Measurements from ENCODE around the gene FCHSD2.
"Not testable (repeated sequence)": the region's sequence is repeated elsewhere in the genome, so short reads cannot be mapped to it uniquely, and the experiment has no call there.

FCHSD2 gene

DNA sequence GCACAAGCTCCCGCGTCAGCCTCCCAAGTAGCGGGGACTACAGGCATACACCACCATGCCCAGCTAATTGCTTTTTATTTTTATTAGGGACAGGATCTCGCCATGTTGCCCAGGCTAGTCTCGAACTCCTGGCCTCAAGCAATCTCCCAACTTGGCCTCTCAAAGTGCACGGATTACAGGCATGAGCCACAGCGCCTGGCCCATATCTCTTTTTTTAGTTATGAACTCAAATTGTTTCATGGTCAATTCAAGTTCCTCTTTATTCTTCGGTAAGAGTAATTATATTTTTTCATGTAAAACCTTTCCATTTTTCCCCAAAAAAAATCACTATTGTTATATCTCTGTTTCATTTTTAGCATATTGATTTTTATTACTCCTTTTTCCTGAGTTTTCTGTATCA is 25.5 kb downstream of the FCHSD2 start:
- no peak for DNase-seq

DNA sequence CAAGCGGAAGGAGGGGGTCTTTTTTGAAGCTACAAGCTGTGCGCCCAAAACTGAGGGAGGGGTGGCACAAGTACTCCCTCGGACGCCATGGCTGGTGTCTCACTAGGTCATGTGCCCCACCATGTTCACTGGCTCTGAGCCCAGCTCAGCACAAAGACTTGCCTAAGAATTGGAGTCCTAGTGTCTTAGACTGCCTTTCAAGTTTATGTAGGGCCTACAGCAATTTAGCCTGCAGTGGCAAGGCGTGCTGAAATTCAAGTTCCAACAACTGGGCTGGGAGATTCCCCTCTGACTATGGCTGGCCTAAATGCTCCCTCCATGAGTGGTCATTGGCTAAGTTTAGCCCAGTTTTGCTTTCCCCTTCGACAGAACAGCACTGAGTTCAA is 27.3 kb downstream of the FCHSD2 start:
- no peak for DNase-seq

DNA sequence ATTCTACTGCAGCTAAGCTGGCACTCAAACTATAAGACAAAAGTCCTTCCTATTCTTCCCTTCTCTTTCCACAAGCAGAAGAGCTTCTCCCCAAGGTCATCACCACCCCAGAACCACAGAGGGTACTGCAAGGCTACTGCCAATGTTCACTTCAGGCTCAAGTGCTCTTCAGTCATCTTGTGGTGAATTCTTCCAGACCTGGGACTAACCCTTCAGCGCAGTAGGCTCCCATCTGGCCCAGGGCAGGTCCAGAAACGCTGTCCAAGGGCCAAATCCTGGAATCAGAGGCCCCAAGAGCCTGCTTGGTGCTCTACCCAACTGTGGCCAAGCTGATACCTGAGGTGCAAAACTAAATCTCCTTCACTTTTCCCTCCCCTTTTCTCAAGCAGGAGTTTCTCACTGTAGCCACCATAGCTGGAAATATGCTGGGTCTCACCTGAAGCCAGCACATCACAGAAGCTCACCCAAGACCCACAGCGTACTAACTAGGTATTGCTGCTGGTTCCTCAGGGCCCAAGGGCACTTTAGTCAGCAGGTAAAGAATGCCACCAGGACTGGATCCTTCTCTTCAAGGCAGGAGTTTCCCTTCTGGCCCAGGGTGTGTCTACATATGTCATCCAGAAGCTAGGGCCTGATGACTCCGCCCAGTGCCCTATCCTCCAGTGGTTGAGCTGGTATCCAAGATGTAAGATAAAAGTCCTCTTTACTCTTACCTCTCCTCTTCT is 27.8 kb downstream of the FCHSD2 start:
- DNase-seq = no peak

DNA sequence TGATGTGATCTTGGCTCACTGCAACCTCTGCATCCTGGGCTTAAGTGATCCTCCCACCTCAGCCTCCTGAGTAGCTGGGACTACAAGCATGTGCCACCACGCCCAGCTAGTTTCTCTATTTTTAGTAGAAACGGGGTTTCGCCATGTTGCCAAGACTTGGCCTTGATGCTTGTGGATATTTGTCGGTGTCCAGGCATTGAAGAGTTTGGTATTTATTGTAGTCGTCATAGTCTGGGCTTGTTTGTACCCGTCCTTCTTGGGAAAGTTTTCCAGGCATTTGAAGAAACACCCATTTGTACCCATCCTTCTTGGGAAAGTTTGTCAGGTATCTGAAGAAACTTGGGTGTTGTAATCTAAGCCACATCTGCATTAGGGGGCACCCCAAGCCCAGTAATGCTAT is 28.7 kb downstream of the FCHSD2 start:
- DNase-seq = no peak

DNA sequence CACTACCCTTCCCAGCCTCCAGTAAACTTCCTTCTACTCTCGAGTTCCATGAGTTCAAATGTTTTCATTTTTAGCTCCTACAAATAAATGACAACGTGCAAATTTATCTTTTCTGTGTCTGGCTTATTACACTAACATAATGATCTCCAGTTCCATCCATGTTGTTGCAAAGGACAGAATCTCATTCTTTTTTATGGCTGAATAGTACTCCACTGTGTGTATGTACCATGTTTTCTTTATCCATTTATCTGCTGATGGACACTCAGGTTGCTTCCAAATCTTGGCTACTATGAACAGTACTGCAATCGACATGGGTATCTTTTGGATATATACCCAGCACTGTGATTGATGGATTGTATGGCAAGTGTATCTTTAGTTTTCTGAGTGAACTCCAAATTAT is 34.5 kb downstream of the FCHSD2 start:
- DNase-seq = no peak

DNA sequence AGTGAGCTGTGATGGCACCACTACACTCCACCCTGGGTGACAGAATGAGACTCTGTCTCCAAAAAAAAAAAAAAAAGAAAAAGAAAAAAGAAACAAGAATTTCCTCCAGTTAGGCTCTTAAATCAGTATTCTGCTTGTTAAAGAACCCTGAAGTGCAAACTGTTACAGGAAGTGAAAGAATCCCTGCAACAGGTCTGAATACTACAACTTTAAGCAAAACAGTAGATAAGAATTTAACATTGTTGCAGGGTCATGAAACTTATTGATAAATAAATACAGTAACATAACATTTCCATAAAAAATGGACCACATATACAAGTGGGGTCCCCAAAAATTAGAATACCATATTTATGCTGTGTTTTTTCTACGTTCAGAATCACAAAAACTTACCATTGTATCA is 35.8 kb downstream of the FCHSD2 start:
- no peak for DNase-seq

DNA sequence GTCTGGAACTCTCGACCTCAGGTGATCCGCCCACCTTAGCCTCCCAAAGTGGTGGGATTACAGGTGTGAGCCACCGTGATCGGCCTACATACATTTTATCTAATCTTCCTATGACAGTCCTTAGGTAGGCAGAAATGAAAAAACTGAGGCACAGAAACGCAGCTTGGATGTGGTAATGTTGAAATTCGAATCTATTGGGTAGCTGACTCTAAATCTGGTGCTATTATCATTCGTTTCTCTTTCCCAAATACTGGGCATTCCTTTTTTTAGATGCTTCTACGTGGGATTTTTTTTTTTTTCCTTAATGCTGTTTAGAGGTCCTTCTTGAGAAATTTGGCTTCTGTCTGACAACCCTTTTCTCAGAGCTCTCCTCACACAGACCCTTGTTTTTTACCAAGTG is 41.5 kb downstream of the FCHSD2 start:
- no peak for DNase-seq

DNA sequence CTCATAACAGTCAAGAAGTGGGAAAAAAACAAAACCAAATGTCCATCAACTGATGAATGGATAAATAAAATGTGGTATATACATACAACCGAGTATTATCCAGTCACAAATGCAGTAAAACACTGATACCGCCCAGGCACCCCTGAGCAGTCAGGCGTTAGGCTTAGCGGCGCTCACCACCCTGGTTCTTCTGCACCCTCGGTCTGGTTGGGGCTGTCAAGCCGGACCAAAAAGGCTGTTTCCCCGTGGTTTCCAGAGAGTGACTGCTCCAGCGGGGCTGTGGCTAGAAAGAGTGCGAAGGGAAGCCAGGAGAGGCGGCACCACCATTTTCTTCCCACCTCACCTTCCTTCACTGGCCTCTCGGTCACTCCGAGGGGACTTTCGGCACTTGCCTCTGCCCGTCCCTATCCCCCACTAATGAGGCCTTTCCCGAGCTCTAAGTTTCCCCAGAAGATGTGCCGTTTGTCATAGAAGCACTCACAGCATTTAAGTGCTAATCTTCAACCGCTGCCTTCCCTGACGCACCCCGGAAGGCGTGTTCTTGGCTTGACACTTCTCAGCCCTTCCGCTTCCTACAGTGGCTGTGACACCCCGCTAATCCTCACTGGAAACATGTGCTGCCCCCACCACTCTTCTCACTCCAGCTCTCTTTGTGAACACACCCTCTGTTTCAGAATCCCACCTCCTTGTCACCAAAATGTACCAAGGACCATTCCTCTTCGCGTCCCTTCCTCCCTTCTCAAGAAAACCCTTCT is 42.4 kb downstream of the FCHSD2 start:
- DNase-seq = no peak

DNA sequence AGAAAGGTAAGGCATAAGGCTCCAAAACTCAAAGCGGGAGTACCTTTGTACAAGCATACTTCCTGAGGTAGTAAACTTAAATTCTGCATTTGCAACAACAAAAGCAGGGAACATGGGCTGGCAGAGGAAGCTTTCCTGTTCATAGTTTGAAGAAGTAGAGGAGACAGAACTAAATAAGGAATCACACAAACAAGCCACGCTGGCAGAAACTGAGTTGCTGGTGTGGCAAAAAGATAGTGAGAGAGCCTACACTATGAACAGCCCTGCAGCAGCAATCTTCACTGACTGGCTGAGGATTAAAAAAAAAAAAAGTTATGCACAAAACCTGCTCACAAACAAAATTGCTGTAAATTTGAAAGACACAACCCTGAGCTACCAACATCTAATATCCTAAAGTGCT is 46.5 kb downstream of the FCHSD2 start:
- no peak for DNase-seq

DNA sequence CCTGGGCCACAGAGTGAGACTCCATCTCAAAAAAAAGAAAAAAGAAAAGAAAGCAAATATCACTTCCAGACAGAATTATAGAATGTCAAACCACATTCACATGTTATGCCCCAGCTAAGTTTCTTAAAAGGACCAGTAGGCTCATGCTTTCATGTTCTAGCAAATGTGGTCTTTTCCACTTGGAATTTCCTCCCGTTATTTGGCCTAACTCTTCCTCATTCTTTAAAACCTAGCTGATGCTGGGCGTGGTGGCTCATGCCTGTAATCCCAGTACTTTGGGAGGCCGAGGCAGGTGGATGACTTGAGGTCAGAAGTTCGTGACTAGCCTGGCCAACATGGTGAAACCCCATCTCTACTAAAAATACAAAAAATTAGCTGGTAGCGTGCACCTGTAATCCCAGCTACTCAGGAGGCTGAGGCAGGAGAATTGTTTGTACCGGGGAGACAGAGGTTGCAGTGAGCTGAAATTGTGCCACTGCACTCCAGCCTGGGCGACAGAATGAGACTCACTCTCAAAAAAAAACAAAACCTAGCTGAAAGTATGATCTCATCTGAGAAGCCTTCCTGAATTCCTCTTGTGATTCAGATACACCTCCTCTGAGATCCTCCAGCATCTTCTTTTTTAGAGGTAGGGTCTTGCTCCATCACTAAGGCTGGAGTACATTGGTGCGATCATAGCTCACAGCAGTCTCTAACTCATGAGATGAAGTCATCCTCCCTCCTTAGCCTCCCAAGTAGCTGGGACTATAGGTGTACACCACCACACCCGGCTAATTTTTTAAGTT is 50.4 kb downstream of the FCHSD2 start:
- DNase-seq = no peak

DNA sequence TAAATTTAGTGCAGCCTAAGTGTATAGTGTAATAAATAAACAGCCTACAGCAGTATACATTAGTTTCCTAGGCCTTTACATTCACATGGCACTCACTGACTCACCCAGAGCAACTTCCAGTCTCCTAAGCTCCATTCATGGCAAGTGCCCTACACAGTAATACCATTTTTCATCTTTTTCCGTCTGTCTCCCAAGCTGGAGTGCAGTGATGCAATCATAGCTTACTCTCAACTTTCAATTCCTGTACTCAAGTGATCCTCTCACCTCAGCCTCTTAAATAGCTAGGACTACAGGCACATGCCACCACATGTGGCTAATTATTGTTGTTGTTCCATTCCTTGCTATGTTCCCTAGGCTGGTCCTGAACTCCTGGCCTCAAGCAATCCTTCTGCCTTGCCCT is 54.4 kb downstream of the FCHSD2 start:
- DNase-seq = no peak

DNA sequence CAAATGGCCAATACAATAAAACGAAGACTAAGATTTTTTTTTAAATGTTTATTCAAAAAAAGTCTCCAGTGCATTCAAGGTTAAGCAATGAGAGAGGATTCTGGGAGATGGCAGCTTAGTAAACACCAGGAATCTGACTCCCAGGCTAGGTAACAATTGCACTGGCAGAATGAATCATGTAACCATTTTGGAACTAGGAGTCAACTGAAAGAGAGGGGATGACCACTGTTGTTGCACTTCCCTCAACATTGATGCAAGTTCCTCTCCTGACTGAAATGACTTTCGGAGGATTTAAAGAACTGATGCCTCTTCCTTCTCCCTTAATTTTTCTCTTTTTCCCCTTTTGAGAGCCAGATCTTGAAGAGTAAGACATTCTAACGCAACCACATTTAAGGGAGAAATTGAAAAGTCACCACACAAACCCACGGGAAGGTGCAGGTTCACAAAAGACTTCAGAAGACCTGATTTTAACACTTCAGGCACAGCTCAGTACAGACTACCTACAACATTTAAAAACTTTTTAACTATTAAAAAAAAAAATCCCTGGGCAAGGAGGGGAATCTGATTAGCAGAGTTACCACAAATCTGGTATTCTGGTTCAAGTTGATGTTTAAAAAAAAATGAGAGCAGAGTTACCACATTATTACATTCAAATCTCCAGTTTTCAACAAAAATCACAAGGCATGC is 56.8 kb downstream of the FCHSD2 start:
- no peak for DNase-seq

DNA sequence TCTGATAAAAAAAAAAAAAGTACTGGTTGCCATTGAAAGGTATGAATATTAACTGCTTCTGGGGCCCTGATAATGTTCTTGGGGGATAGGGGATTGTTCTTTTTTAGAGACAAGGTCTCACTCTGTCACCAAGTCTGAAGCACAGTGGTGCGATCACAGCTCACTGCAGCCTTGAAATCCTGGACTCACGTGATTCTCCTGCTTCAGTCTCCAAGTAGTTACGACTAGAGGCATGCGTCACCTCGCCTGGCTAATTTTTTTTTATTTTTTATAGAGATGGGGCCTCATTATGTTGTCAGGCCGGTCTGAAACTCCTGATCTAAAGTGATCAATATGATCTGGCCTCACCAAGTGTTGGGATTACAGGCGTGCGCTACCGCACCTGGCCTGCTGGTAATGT is 63.5 kb downstream of the FCHSD2 start:
- no peak for DNase-seq

DNA sequence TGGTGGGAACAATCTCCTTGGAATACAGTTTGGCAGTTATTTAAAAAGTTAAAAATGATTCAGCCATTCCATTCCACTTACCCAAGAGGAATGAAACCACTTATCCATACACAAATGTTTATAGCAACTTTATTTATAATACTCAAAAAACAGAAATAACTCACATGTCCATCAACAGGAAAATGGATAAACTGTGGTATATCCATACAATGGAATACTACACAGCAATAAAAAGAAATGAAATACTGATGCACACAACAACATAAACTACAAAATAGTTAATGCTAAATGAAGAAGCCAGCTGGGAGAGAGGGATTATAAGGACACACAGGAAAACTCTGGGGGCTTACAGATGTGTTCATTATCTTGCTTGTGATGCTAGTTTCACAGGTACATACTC is 64.7 kb downstream of the FCHSD2 start:
- DNase-seq = no peak

DNA sequence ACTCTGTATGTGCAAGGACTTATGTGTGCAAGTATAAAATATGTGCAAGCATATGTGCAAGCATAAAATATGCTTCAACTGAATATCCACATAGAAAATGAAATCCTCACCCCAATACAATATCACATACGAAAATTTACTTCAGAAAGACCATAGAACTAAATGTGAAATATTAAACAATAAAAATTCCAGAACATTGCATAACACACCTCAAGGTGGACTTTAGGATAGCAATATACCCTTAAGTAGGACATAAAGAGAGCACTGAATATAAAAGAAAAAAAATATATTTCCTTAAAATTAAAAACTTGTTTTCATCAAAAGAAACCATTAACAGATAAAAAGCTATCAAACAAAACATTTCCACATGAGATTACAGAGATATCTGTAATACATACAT is 67.8 kb downstream of the FCHSD2 start:
- DNase-seq = no peak

DNA sequence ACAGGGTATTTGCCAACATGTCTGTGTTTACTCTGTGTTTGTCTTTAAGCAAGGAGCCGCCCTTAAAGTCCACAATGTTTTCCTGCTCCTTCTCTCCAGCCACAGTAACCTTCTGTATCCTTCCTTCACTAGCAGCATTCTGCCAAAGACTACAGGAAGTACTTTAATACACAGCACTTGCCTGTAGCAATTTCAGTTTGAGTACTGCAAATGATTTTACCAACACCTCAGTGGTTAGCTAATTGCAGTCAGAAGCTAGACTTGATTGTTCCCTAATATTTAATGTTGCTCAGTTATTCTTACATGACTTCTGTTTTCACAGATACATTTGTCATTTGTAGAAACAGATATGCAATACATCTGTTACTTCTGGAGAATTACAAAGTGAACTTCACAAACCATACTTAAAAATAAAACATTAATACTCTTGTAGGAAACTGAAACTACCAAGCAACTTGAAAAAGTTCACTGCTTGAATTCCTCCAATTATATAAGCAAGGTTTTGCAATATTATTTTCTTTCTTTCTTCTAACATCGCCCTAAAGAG is 69.1 kb downstream of the FCHSD2 start:
- DNase-seq = no peak

DNA sequence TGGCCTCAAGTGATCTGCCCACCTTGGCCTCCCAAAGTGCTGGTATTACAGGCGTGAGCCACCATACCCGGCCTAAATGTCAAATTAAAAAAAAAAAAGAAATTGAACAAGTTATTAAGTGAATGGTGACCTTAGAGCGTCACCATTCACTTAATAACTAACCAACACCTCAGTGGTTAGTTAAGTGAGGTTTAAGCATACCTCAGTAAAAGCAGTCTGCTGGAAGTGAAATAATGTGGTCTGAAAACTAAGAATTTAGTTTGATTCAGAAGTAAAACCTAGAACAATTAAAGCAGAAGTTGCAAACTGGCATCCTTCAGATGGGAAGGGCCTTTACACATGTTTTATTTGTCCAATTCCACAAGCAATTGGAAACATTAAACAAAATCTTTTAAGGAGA is 71.5 kb downstream of the FCHSD2 start:
- DNase-seq = no peak

DNA sequence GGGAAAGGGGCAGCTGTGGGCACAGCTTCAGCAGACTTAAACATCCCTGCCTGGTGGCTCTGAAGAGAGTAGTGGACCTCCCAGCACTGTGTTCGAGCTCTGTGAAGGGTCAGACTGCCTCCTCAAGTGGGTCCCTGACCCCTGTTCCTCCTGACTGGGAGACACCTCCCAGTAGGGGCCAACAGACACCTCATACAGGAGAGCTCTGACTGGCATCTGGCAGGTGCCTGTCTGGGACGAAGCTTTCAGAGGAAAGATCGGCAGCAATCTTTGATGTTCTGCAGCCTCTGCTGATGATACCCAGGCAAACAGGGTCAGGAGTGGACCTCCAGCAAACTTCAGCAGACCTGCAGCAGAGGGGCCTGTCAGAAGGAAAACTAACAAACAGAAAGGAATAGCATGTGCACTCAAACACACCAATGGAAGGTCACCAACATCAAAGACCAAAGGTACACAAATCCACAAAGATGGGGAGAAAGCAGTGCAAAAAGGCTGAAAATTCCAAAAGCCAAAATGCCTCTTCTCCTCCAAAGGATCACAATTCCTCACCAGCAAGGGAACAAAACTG is 80.2 kb downstream of the FCHSD2 start:
- not testable (repeated sequence) for DNase-seq

DNA sequence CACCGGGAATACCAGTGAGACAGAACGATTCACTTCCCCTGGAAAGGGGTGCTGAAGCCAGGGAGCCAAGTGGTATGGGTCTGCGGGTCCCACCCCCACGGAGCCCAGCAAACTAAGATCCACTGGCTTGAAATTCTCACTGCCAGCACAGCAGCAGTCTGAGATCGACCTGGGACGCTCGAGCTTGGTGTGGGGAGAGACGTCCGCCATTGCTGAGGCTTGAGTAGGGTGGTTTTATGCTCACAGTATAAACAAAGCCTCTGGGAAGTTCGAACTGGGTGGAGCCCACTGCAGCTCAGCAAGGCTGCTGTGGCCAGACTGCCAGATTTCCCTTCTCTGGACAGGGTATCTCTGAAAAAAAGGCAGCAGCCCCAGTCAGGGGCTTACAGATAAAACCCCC is 80.7 kb downstream of the FCHSD2 start:
- not testable (repeated sequence) for DNase-seq

DNA sequence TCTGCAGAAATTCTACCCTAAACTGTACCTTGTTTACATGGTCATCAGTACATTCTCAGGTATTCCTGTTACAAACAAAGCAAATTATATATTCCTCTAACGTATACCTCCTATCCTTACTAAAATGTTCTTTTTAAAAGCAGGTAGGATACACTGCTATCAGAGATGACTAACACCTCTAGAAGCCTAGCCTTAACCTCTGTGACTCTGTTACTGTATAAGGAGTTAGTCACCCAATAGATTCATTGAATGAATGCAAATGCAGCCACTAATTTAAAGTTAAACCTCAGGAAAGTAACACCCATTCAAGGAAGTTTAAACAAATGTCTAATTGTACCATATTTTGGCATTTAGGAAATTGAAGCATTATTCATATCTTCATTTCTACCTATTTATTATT is 82.2 kb downstream of the FCHSD2 start:
- no peak for DNase-seq

DNA sequence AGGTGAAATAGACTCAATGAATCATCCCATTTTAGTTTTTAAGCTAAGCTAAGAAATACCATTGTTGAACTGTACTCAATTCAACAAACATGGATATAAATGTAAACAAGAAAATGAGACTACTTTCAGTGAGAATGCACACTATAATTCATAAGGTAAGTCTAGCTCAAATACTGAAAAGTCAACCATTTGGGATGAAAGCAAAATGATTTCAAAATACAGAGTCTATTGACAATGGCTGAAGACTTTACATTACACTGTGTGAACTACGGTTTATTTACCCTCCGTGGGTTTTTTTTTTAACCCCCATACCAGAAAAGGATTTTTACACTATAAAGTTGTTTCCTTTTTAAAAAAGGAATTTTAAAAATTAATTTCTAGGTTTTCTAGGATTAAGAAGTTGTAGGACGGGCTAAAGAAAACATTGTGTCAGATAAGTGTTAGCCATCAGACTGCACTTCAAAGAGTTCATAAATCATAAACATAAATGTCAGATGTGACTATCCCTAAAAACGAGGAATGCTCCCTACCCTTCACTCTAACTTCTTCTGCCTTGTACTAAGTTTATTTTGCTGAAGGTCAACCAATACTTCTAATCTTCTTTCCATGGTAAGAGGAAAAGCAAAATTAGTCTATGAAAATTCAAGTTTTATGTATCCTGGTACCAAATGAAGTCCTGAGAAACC is 83.0 kb downstream of the FCHSD2 start:
- DNase-seq = no peak

All from CD4-positive, alpha-beta T cell treated with Interleukin-15 for 1 hour (primary cell).